ENCODE measurements around the gene STYXL1.
"Not testable (repeated sequence)": the region's sequence is repeated elsewhere in the genome, so short reads cannot be mapped to it uniquely, and the experiment has no call there.

STYXL1 gene

GRCh38 chr7:76065016-76065612 is 17.3 kb upstream of the STYXL1 start:
- no peak for DNase-seq

GRCh38 chr7:76064208-76064970 is 16.6 kb upstream of the STYXL1 start:
- no peak for DNase-seq

DNA sequence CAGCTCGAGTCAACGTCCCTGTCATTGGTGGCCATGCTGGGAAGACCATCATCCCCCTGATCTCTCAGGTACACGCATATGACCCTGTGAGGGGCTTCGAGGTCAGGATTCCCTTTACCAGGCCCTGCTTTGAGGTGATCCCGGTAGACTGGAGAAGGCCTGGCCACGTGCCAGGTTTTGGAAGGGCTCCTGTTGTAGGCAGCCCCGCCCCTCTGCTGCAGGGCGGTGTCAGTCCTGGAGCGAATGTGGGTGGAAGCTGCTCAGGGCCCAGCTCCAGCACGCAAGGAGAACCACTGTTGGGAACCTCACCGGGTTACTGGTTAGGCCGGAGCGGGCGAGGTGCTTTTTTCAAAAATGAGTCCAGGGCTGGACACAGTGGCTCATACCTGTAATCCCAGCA is 15.7 kb upstream of the STYXL1 start:
- DNase-seq, result peak; percentile 23

GRCh38 chr7:76063114-76063513 is 15.3 kb upstream of the STYXL1 start:
- DNase-seq, result no peak

DNA sequence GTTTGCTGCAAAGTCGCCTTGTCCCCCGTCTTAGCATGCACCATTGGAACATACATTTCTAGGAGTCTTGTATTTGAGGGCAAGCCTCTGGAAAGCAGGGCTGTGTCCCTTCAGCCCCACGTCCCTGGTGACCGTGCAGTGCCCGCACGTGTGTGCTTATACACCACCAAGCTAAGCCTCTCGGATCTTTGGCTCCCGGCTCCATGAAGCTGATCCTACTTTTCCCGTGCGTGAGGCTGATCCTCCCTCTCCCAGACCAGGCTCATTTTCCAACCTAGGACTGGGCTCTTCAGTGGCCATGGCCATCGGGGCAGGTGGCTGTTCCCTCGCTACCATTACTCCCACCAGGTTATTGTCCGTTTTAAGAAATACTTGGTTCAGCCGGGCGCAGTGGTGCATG is 14.5 kb upstream of the STYXL1 start:
- no peak for DNase-seq

GRCh38 chr7:76060842-76061241 is 13.0 kb upstream of the STYXL1 start:
- DNase-seq, result no peak

DNA sequence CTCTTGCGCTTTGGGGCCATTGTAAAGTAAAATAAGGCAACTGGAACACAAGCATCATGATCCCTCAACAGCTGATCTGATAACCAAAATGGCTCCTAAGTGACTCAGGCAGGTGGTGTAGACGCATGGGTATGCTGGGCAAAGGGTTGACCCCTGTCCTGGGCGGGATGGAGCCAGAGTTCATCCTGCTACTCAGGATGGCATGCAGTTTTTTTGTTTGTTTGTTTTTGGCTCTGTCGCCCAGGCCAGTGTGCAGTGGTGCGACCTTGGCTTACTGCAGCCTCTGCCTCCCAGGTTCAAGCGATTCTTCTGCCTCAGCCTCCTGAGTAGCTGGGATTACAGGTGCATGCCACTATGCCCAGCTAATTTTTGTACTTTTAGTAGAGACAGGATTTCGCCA is 10.9 kb upstream of the STYXL1 start:
- not testable (repeated sequence) for DNase-seq

GRCh38 chr7:76057813-76058145 is 10.0 kb upstream of the STYXL1 start:
- peak; percentile 15 for DNase-seq

DNA sequence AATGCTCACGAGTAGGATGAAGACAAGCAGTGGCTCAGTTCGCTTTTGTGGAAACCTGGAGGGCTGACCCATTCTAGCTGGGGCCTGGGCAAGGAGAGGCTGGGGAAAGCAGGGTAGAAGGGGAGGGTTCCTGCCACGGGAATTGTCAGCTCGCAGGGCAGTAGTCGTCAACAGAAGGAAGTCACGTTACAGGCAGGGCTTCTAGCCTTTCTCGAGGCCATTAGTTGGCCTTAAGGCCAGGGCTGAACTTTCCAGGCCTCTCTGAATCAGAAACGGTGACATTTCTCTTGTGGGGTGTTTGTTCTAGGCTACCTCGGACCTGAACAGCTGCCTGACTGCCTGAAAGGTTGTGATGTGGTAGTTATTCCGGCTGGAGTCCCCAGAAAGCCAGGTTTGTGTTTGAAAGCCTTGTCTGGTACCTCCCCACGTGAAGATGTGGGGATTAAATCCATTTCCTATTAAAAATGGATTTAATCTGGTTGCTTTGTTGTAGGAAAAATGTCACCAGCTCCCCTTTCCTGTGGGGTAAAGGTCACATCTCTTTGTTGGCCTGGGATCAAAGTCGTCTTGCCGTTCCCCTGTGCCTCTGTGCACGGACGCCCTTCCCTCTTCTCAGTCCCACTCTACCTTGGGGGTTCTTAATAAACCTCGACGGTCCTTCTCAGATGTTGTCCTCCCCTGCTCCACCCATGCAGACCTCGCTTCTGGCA is 9.5 kb upstream of the STYXL1 start:
- DNase-seq, result no peak

DNA sequence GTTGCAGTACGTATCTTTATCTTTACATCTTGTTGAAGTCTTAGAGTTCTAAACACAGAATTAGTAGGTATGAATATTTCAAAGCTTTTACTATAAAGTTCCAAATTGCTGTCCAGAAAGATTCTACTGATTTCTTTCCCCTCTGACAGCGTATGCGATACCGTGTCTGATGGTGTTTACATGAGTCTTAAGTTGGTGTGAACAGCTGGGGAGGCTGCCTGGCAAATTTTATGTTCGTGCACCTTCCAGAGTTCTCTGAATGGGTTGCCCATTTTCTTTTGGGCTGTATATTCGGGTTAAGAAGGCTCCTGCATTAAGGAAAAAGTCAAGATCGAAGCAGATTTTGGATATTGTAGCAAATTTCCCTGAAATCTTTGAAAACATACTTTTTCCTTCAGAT is 8.4 kb upstream of the STYXL1 start:
- no peak for DNase-seq

GRCh38 chr7:76054123-76055120 is 6.6 kb upstream of the STYXL1 start:
- DNase-seq, result peak; percentile 81

DNA sequence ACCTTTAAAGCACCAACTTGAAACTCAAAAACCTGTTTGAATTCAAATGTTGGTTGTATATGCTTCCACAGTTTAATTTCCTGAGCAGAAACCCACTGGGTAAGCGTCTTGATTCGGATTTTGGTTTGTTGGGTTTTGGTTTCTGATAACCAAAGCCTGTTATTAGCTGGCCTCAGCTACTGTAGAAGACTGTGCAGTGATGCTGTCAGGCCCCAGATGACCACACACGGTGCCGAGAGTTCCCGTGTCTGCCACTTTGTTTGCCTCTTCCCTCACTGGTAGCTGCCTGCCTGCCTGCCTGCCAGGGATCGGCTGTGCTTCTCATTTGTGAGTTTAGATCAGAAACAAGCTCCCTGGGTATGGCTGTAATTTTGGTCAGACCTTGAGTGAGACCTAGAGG is 5.7 kb upstream of the STYXL1 start:
- DNase-seq, result no peak

DNA sequence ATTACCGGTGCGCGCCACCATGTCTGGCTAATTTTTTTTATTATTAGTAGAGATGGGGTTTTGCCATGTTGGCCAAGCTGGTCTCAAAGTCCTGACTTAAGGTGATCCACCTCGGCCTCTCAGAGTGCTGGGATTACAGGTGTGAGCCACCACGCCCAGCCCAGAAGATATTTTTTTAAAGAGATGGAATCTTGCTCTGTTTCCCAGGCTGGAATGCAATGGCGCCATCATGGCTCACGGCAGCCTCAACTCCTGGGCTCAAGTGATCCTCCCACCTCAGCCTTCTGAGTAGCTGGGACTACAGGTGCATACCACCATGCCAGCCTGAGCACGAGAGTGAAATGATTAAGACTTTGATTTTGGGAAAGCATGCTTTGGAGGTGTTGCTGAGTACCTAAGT is 4.9 kb upstream of the STYXL1 start:
- DNase-seq, result not testable (repeated sequence)

GRCh38 chr7:76051840-76052239 is 4.0 kb upstream of the STYXL1 start:
- DNase-seq, result no peak

DNA sequence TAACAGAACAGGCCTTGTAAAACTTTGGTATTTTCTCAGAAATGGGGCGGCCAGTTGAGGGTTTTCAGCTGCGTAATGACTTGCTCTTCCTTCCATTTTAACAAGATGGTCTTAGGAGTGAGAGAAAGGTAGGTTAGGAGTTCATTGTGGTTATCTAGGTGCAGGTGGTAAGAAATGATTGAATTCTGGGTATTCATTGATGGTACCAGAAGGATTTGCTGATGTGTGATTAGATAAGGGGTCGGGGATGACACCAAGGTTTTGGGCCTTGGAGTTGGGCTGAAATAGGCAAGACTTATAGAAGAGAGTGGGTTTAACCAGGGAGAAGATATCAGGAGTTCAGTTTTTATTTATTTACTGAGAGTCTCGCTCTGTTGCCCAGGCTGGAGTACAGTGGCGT is 2.7 kb upstream of the STYXL1 start:
- DNase-seq, result no peak

DNA sequence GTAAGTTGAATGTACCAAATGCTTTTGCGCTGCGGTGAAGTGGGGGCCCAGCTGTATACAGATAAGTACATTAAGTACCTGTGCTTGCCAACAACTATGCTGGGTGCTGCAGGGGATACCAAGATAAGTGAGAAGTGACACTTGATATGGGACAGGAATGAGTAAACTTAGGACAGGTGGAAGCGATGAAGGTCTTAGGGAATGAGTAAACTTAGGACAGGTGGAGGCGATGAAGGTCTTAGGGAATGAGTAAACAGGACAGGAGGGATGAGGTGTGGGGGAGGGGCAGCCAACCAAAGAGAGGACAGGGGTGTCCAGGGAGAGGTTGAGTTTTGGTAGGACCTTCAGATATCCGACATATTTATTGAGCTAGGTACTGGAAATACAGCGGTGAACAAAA is 1.5 kb upstream of the STYXL1 start:
- DNase-seq, result no peak

- DNase-seq, result peak; percentile 33
These were observed 828 bp upstream of the STYXL1 start for GRCh38 chr7:76048668-76048988.

- DNase-seq, result no peak
These were observed 442 bp downstream of the STYXL1 start for GRCh38 chr7:76047305-76047810.

DNA sequence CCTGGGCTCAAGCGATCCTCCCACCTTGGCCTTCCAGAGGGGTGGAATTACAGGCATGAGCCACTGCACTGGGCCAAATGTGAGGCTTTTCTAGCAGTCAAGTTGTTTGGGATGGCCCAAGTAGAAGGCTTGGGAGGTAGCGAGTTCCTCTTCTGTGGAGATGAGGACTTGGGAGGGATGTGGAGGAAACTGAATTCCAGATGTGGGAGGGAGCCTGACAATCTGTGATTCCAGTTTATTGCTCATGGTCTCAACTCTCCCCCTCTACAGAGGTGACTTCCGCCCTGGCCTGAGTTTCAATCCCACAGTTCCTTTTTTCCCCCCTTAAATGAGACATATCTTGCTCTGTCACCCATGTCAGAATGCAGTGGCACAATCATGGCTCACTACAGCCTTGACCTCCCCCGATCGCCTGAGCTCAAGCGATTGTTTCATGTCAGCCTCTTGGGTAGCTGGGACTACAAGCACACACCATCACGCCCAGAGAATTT is 3.4 kb downstream of the STYXL1 start:
- DNase-seq, result no peak

- DNase-seq, result no peak
These were observed 7.7 kb downstream of the STYXL1 start for GRCh38 chr7:76040126-76040525.

GRCh38 chr7:76037310-76037709 is 10.5 kb downstream of the STYXL1 start:
- DNase-seq, result no peak

DNA sequence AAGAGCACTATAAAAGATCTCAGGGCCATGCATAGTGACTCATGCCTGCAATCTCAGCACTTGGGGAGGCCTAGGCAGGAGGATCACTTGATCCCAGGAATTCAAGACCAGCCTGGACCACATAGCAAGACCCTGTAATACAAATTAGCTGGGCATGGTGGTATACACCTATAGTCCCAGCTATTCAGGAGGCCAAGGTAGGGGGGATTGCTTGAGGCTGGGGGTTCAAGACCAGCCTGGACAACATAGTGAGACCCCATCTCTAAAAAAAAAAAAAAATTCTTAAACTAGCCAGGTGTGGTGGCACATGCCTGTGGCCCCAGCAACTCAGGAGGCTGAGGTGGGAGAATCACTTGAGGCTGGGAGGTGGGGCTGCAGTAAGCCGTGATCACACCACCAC is 15.8 kb downstream of the STYXL1 start:
- DNase-seq, result no peak

- DNase-seq, result peak; percentile 49
These were observed 18.1 kb downstream of the STYXL1 start for GRCh38 chr7:76029682-76030081.

All from NCI-H2171 treated with DMSO at 0.1 percent for 48 hours (cell line).